ENCODE measurements around the gene RNF126. TPM values are rescaled to one million over a fixed set of nuclear protein-coding genes. Genes with fewer than 3 reads are reported as not detected.

RNF126 gene
- total RNA-seq, 1 experiment from 2014 or later = 93.3 TPM

- H3K36me3 ChIP-seq (ENCODE audit: insufficient read depth, low read length, poor library complexity, severe bottlenecking) = peaks cover 58% of the 10 kb centered on the region
Measured at GRCh38 chr19:646779-647565, 16.0 kb downstream of the RNF126 start.

GRCh38 chr19:645912-646778 is 16.9 kb downstream of the RNF126 start:
- Histone ChIP-seq H3K4me3 (ENCODE audit: low read depth, low read length, poor library complexity, severe bottlenecking) (no peak overlapping the region), H3K4me1 (ENCODE audit: insufficient read depth, low read length, poor library complexity, severe bottlenecking) (no peaks in the 10 kb centered on the region), H3K27me3 (replicated peaks; ENCODE audit: insufficient read depth, low read depth, low read length, poor library complexity) (no peaks in the 10 kb centered on the region), H3K27ac (ENCODE audit: low read depth, low read length, poor library complexity, severe bottlenecking) (no peak overlapping the region), H3K9me3 (ENCODE audit: low read depth, low read length, poor library complexity, severe bottlenecking) (no peaks in the 10 kb centered on the region), H3K36me3 (ENCODE audit: insufficient read depth, low read length, poor library complexity, severe bottlenecking) (peaks cover 50% of the 10 kb centered on the region)
- BruUV-seq (replicated peaks) = no TSS peak
- intact Hi-C loops (cut with micrococcal nuclease; ENCODE audit: unreplicated experiment) = no loop called here
- ChIA-PET POLR2A (ENCODE audit: low non-redundant PET) (no interaction called here), CTCF (no interaction called here)
- DNase-seq (ENCODE audit: low spot score) = no peak
- no peak for TF ChIP-seq EZH2 (IDR thresholded peaks at IDR 0.05; ENCODE audit: borderline replicate concordance, low read depth, low read length, poor library complexity, severe bottlenecking)
- no peak for TF ChIP-seq CTCF (conservative IDR thresholded peaks at IDR 0.05; ENCODE audit: low read depth, low read length)

More at GRCh38 chr19:646779-647565, 16.0 kb downstream of the RNF126 start:
- H3K4me3 ChIP-seq (ENCODE audit: low read depth, low read length, poor library complexity, severe bottlenecking) = no peak overlapping the region
- POLR2A ChIA-PET (ENCODE audit: low non-redundant PET) = interaction anchor here (0.6 kb wide), 1 partner anchor 33 kb away, joined by 3 read pairs; no protein-coding TSS in a partner anchor
- TF ChIP-seq EZH2 (IDR thresholded peaks at IDR 0.05; ENCODE audit: borderline replicate concordance, low read depth, low read length, poor library complexity, severe bottlenecking) = no peak
- no peak overlapping the region for H3K27ac ChIP-seq (ENCODE audit: low read depth, low read length, poor library complexity, severe bottlenecking)
- no peaks in the 10 kb centered on the region for H3K4me1 ChIP-seq (ENCODE audit: insufficient read depth, low read length, poor library complexity, severe bottlenecking)
- no peaks in the 10 kb centered on the region for H3K9me3 ChIP-seq (ENCODE audit: low read depth, low read length, poor library complexity, severe bottlenecking)
- BruUV-seq (replicated peaks) = no TSS peak
- no peak for DNase-seq (ENCODE audit: low spot score)
- CTCF ChIA-PET = no interaction called here
- no peaks in the 10 kb centered on the region for H3K27me3 ChIP-seq (replicated peaks; ENCODE audit: insufficient read depth, low read depth, low read length, poor library complexity)
- intact Hi-C loops (cut with micrococcal nuclease; ENCODE audit: unreplicated experiment) = no loop called here

DNA sequence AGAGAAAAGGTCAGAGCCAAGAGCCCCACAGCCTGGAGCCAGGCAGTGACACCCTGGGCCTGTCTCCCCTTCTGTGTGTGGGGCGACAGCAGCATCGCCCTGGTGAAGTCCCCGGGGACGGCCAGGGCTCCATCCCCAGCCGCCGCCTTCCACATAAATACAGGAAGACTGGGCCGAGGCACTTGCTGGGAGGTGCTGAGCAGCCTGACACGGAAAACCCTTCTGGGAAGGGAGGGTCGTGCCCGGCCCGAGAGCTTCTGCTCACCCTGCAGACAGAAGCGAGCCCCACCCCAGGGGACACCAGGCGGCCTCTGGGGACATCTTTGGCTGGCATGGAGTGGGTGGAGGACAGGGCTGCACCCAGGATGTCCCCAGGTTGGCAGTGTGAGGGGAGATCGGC is 18.2 kb downstream of the RNF126 start:
- no peaks in the 10 kb centered on the region for H3K27me3 ChIP-seq (replicated peaks; ENCODE audit: insufficient read depth, low read depth, low read length, poor library complexity)
- H3K4me3 ChIP-seq (ENCODE audit: low read depth, low read length, poor library complexity, severe bottlenecking) = no peak overlapping the region
- intact Hi-C loops (cut with micrococcal nuclease; ENCODE audit: unreplicated experiment) = no loop called here
- ChIA-PET POLR2A (ENCODE audit: low non-redundant PET) (no interaction called here), CTCF (no interaction called here)
- TF ChIP-seq EZH2 (IDR thresholded peaks at IDR 0.05; ENCODE audit: borderline replicate concordance, low read depth, low read length, poor library complexity, severe bottlenecking) (no peak), CTCF (conservative IDR thresholded peaks at IDR 0.05; ENCODE audit: low read depth, low read length) (no peak)
- no peak overlapping the region for H3K27ac ChIP-seq (ENCODE audit: low read depth, low read length, poor library complexity, severe bottlenecking)
- no peak for DNase-seq (ENCODE audit: low spot score)
- no peaks in the 10 kb centered on the region for H3K4me1 ChIP-seq (ENCODE audit: insufficient read depth, low read length, poor library complexity, severe bottlenecking)
- peaks cover 43% of the 10 kb centered on the region for H3K36me3 ChIP-seq (ENCODE audit: insufficient read depth, low read length, poor library complexity, severe bottlenecking)
- no peaks in the 10 kb centered on the region for H3K9me3 ChIP-seq (ENCODE audit: low read depth, low read length, poor library complexity, severe bottlenecking)
- BruUV-seq (replicated peaks) = no TSS peak

All from A673 (cell line).